ENCODE results near the gene SNCB. TPM values are rescaled to one million over a fixed set of nuclear protein-coding genes. Genes with fewer than 3 reads are reported as not detected.
A peak's percentile ranks its signal among the peaks of the same experiment; 100 is the strongest.

Gene SNCB
- total RNA-seq, 2 experiments from 2014 or later = not detected

GRCh38 chr5:176656467-176656990, 26.2 kb upstream of the SNCB start:
- no peaks in the 10 kb centered on the region for H3K9me3 ChIP-seq (ENCODE audit: control insufficient read depth in 1 of 2, insufficient read depth in 1 of 2, low read length in 2 of 2)
- Mint-ChIP-seq H3K4me3 (no peak overlapping the region), H3K4me1 (ENCODE audit: low read depth) (peaks cover 56% of the 10 kb centered on the region), H3K36me3 (ENCODE audit: low read depth) (peaks cover 26% of the 10 kb centered on the region), H3K27ac (no peak overlapping the region), H3K9me3 (no peaks in the 10 kb centered on the region), H3K27me3 (peaks cover under 1% of the 10 kb centered on the region)
- no peaks in the 10 kb centered on the region for H3K27me3 ChIP-seq (ENCODE audit: control insufficient read depth in 1 of 2, insufficient read depth in 2 of 2, low read length in 2 of 2)
- peaks cover 65% of the 10 kb centered on the region for H3K4me1 ChIP-seq (ENCODE audit: insufficient read depth, low read length)
- DNase-seq (no peak), ATAC-seq (ENCODE audit: poor library complexity) (no peak)
- H3K4me3 ChIP-seq (ENCODE audit: low read length) = no peak overlapping the region
- peaks cover 16% of the 10 kb centered on the region for H3K36me3 ChIP-seq (ENCODE audit: insufficient read depth, low read length)
- TF ChIP-seq CTCF (IDR thresholded peaks at IDR 0.05) = no peak
- intact Hi-C loops (cut with DNase I, micrococcal nuclease) = loop anchor here in 1 of 2 experiments (5.0 kb wide), 2 partner anchors 239 to 929 kb away; partner anchors contain the start of gene CLTB
- H3K27ac ChIP-seq (ENCODE audit: low read depth in 1 of 2, low read length in 2 of 2) = no peak overlapping the region
- CTCF ChIA-PET = interaction anchor here (1.5 kb wide), 1 partner anchor 9 kb away, joined by 5 read pairs; the partner anchor contains the start of gene TSPAN17
- POLR2A ChIA-PET = interaction anchor here (5.3 kb wide), 1 partner anchor 9 kb away, joined by 52 read pairs; the partner anchor contains the start of gene TSPAN17

DNA sequence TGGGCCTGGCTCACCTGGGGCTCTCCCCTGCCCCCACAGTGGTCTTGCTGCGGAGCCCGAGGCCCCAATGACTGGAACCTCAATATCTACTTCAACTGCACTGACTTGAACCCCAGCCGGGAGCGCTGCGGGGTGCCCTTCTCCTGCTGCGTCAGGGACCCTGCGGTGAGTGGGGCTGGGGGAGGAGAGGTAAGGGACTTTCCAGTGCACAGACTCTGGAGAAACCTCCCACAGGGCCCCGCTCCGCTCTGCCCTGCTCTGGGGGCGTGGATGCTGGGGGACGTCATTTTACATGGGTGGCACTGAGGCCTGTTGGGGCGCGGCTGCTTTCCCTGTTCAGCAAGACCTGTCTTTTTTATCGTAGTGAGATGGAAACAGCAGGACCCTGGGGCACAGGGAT, 24.5 kb upstream of the SNCB start:
- CTCF ChIA-PET = interaction anchor here (0.6 kb wide), 1 partner anchor 125 kb away, joined by 3 read pairs; no protein-coding TSS in a partner anchor
- peaks cover 65% of the 10 kb centered on the region for H3K4me1 ChIP-seq (ENCODE audit: insufficient read depth, low read length)
- peak overlapping the region; percentile 48 for H3K27ac Mint-ChIP-seq
- no peaks in the 10 kb centered on the region for H3K27me3 Mint-ChIP-seq
- H3K4me3 ChIP-seq (ENCODE audit: low read length) = no peak overlapping the region
- H3K36me3 Mint-ChIP-seq (ENCODE audit: low read depth) = peaks cover 26% of the 10 kb centered on the region
- H3K27me3 ChIP-seq (ENCODE audit: control insufficient read depth in 1 of 2, insufficient read depth in 2 of 2, low read length in 2 of 2) = no peaks in the 10 kb centered on the region
- peaks cover 56% of the 10 kb centered on the region for H3K4me1 Mint-ChIP-seq (ENCODE audit: low read depth)
- DNase-seq (peak in 2 of 14 experiments; percentile 33 to 45), ATAC-seq (ENCODE audit: poor library complexity) (peak; percentile 32)
- no peaks in the 10 kb centered on the region for H3K9me3 ChIP-seq (ENCODE audit: control insufficient read depth in 1 of 2, insufficient read depth in 1 of 2, low read length in 2 of 2)
- no peak overlapping the region for H3K27ac ChIP-seq (ENCODE audit: low read depth in 1 of 2, low read length in 2 of 2)
- POLR2A ChIA-PET = no interaction called here
- intact Hi-C loops (cut with DNase I, micrococcal nuclease) = loop anchor here in 1 of 2 experiments (5.0 kb wide), 2 partner anchors 238 to 928 kb away; partner anchors contain the start of gene CLTB
- TF ChIP-seq CTCF (IDR thresholded peaks at IDR 0.05) = no peak
- H3K36me3 ChIP-seq (ENCODE audit: insufficient read depth, low read length) = peaks cover 16% of the 10 kb centered on the region
- no peak overlapping the region for H3K4me3 Mint-ChIP-seq
- H3K9me3 Mint-ChIP-seq = no peaks in the 10 kb centered on the region

GRCh38 chr5:176653401-176654385, 23.4 kb upstream of the SNCB start:
- no peak for TF ChIP-seq CTCF (IDR thresholded peaks at IDR 0.05)
- POLR2A ChIA-PET = no interaction called here
- CTCF ChIA-PET = no interaction called here
- Mint-ChIP-seq H3K27me3 (no peaks in the 10 kb centered on the region), H3K27ac (peak overlapping the region; percentile 60), H3K36me3 (ENCODE audit: low read depth) (peaks cover 26% of the 10 kb centered on the region), H3K4me1 (ENCODE audit: low read depth) (peaks cover 53% of the 10 kb centered on the region), H3K4me3 (peak overlapping the region; percentile 5), H3K9me3 (no peaks in the 10 kb centered on the region)
- H3K4me1 ChIP-seq (ENCODE audit: insufficient read depth, low read length) = peaks cover 66% of the 10 kb centered on the region
- peak; percentile 17 for ATAC-seq (ENCODE audit: poor library complexity)
- intact Hi-C loops (cut with DNase I, micrococcal nuclease) = no loop called here
- no peaks in the 10 kb centered on the region for H3K27me3 ChIP-seq (ENCODE audit: control insufficient read depth in 1 of 2, insufficient read depth in 2 of 2, low read length in 2 of 2)
- peak in 6 of 14 experiments; percentile 20 to 63 (median 35) for DNase-seq
- H3K4me3 ChIP-seq (ENCODE audit: low read length) = no peak overlapping the region
- H3K9me3 ChIP-seq (ENCODE audit: control insufficient read depth in 1 of 2, insufficient read depth in 1 of 2, low read length in 2 of 2) = no peaks in the 10 kb centered on the region
- peaks cover 16% of the 10 kb centered on the region for H3K36me3 ChIP-seq (ENCODE audit: insufficient read depth, low read length)
- H3K27ac ChIP-seq (ENCODE audit: low read depth in 1 of 2, low read length in 2 of 2) = no peak overlapping the region

Measured in CD4-positive, alpha-beta T cell (primary cell).